ENCODE measurements around the gene TMEM163.
"Not testable (repeated sequence)": the region's sequence is repeated elsewhere in the genome, so short reads cannot be mapped to it uniquely, and the experiment has no call there.

TMEM163 gene

GRCh38 chr2:134660626-134661402 is 58.0 kb downstream of the TMEM163 start:
- peak; percentile 62 to 79 for DNase-seq

- no peak for DNase-seq
These were observed 59.1 kb downstream of the TMEM163 start for GRCh38 chr2:134659724-134660123.

- DNase-seq, result peak in 1 of 2 experiments; percentile 17
These were observed 61.0 kb downstream of the TMEM163 start for GRCh38 chr2:134657650-134658250.

GRCh38 chr2:134656391-134656790 is 62.4 kb downstream of the TMEM163 start:
- DNase-seq, result not testable (repeated sequence)

GRCh38 chr2:134648586-134648985 is 70.2 kb downstream of the TMEM163 start:
- DNase-seq, result no peak

GRCh38 chr2:134647607-134648256 is 71.1 kb downstream of the TMEM163 start:
- no peak for DNase-seq

GRCh38 chr2:134642938-134643337 is 75.9 kb downstream of the TMEM163 start:
- DNase-seq, result no peak

- DNase-seq, result no peak
These were observed 78.3 kb downstream of the TMEM163 start for GRCh38 chr2:134640494-134640893.

GRCh38 chr2:134639265-134639664 is 79.5 kb downstream of the TMEM163 start:
- DNase-seq, result no peak

GRCh38 chr2:134636714-134637113 is 82.1 kb downstream of the TMEM163 start:
- no peak for DNase-seq

- DNase-seq, result peak in 1 of 2 experiments; percentile 1
These were observed 84.6 kb downstream of the TMEM163 start for GRCh38 chr2:134634054-134634753.

GRCh38 chr2:134630504-134631159 is 88.2 kb downstream of the TMEM163 start:
- DNase-seq, result peak in 1 of 2 experiments; percentile 20

- peak; percentile 47 to 83 for DNase-seq
These were observed 90.3 kb downstream of the TMEM163 start for GRCh38 chr2:134628453-134628852.

GRCh38 chr2:134626781-134627180 is 92.0 kb downstream of the TMEM163 start:
- no peak for DNase-seq

- no peak for DNase-seq
These were observed 93.5 kb downstream of the TMEM163 start for GRCh38 chr2:134625311-134625710.

- DNase-seq, result no peak
These were observed 95.0 kb downstream of the TMEM163 start for GRCh38 chr2:134623796-134624195.

- DNase-seq, result no peak
These were observed 95.8 kb downstream of the TMEM163 start for GRCh38 chr2:134623046-134623445.

- DNase-seq, result no peak
These were observed 96.7 kb downstream of the TMEM163 start for GRCh38 chr2:134621939-134622705.

- no peak for DNase-seq
These were observed 99.5 kb downstream of the TMEM163 start for GRCh38 chr2:134619250-134619649.

GRCh38 chr2:134615480-134615879 is 103.3 kb downstream of the TMEM163 start:
- DNase-seq, result not testable (repeated sequence)

- no peak for DNase-seq
These were observed 107.5 kb downstream of the TMEM163 start for GRCh38 chr2:134611316-134611715.

GRCh38 chr2:134610871-134611270 is 107.9 kb downstream of the TMEM163 start:
- DNase-seq, result no peak

All from NCI-H524 (cell line).